Inflammatory macrophage treated with lipopolysaccharide for 4 hours (primary cell): ENCODE measurements around the gene NOS1AP.
"Not testable (repeated sequence)": the region's sequence is repeated elsewhere in the genome, so short reads cannot be mapped to it uniquely, and the experiment has no call there.

Experiments used
- DNase-seq: peaks from one replicate; pipeline ENCODE4 v3.0.0-alpha.2; 2020

Gene NOS1AP

GRCh38 chr1:162197041-162197531 lies 127.6 kb downstream of the NOS1AP start:
- no peak for DNase-seq

- no peak for DNase-seq
These were observed 128.3 kb downstream of the NOS1AP start for GRCh38 chr1:162197615-162198421.

DNA sequence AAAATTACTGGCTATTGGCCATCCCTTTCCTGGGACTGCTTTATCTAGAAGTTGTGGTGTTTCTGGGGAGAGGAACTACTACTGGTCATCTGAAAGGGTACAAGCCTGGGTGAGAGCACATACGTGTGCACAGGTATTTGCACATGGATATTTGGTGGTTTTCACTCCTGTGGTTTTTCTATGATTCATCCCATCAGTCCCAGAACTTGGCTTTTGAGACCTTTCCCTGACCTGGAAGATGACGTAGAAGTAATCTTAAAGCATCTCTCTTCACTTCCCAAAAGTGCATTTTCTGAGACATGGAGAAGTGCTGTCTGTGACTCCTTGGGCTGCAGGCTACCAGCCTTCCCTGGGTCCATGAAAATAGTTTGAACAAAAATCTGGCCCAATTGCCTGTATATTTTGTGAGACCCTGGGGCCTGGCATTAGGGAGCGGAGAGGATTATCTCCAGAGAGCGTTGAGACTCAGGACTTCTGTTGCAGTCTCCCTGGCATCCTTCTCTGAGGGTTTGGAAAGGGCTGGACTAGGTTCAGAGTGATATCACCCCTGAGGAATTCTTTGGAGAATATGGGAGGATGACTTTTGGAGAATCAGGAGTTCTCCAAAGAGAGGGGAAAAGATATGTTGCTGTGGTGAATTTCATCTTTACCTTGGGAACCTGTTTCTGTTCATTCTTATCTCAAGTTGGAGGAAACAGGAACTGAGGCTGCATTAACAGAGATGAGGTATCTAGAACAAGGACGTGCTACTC lies 130.8 kb downstream of the NOS1AP start:
- no peak for DNase-seq

GRCh38 chr1:162201062-162201461 lies 131.6 kb downstream of the NOS1AP start:
- not testable (repeated sequence) for DNase-seq

DNA sequence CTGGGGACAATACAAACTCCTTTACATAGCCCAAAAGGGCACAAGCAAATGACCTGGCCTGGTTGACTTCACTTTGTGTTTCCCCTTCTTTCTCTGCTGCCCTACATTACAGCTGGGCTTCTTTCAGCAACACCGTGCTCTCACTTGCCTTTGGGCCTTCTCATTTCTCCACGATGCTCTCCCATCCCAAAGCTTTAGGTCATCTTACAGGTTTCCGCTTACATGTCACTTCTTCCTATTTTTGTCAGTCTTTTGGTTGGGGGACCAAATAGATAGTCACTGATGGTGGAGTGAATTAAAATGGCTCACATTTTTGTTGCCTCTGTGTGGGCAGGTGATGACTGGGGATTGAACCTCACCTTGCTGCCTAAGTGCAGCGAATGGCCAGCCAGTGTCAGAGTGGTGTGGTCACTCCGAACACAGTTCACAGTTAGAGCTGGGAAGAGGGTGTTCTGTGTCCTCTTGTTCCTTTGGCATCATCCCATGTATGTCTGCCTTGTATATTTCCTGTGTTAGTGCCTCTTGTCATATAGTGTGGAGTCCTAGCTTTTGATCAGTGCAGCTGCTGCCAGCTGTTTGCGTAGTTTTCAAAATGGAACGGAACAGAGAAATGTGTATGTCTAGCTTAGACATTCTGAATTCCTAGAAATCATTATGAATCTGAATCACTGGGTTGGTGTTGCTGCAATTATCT lies 134.8 kb downstream of the NOS1AP start:
- no peak for DNase-seq

GRCh38 chr1:162204823-162205155 lies 135.3 kb downstream of the NOS1AP start:
- DNase-seq = peak; percentile 6

GRCh38 chr1:162206300-162206699 lies 136.8 kb downstream of the NOS1AP start:
- DNase-seq = no peak

DNA sequence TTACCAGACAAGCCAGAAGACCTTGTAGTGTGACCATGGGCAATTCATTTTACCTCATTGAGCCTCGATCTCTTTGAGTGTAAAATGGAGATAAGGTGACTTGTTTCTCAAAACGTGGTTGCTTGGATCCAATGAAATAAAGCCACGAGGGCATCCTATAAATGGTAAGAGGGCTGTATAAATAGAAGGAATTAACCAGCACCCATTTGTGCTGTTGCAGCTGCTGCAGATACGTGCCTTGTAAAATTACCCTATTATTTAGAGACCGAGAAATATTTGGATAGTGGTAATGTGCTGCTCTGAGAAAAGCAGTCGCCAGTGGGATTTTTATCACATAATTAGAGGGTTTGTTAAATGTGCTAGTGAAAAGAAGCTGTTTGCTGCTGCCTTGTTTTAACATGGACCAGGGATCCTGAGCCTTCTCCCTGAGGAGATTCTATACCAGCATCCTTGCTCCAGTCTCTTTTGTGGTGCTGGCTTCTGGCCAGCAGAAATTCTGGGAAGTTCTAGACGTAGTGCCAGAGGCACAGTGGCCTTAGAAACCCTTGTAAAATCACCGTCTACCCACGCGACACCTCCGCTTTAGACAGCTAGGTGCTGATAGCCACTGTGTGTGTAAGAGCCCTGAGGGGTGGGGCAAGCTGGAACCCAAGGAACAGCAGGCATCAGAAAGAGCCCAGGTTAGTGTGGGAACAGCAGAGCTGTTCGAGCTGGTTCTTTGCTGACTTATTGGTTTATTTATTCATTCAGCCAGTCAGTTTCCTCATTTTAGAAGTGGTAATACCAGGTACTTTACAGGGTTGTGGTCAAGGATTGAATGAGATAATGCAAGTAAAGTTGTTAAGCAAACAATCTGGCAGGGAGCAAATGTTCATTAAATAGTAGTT lies 137.5 kb downstream of the NOS1AP start:
- no peak for DNase-seq

DNA sequence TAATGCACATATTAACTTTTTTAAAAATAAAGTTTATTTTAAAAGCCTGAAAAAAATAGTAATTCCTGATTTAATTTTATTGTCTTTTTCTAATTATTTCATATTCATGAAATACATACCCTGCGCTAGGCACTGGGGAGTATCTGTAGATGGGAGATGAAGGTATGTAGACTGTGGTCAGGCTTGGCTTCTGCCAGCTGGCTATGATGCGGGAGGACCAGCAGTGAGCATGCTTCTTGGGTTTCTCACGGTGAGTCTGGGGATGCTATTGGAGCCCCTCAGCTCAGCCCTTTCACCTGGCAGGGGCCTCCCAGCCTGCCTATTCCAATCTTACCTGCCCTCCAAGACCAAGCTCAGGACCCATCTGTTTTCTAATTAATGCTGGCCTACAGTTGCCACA lies 138.4 kb downstream of the NOS1AP start:
- DNase-seq = no peak

DNA sequence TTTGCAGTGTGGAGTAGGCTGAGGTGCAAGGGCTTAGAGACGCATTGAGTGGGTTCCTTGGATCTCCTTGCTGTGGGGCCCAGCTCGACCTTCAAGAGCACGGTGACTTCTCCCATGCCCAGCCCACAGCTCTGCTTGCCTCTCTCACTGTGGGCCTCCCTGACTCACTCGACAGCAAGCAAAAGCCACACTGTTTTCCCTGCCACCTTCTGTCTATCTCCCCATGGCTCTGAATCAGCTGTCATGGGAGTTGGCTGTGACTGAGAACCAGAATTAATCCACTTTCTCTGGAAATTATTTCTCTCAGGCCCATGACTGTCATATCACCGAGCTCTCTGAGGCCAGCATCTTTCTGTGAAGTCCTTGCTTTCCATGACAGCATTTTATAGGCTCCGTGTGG lies 140.7 kb downstream of the NOS1AP start:
- no peak for DNase-seq

GRCh38 chr1:162212713-162213112 lies 143.2 kb downstream of the NOS1AP start:
- DNase-seq = no peak

- no peak for DNase-seq
These were observed 143.9 kb downstream of the NOS1AP start for GRCh38 chr1:162213281-162213912.

DNA sequence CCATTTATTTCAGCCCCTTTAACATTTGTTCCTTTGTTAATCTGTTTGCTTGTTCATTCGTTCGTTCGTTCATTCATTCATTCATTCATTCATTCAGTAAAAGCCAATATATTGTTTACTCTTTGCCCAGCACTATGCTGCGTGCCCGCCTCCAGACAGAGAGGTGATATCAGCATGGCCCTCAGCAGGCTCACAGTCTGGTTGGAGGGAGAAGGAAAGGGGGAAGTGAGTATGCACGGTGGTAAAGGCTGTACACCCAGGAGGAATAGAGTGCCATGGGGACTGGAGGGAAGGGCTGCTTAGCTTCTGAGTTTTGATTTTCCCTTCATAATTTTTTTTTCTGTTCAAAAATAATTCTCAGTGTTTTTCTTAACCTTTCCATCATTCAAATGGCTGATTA lies 144.7 kb downstream of the NOS1AP start:
- DNase-seq = no peak

GRCh38 chr1:162215902-162216301 lies 146.4 kb downstream of the NOS1AP start:
- no peak for DNase-seq

GRCh38 chr1:162216604-162217003 lies 147.1 kb downstream of the NOS1AP start:
- DNase-seq = no peak

GRCh38 chr1:162217706-162218105 lies 148.2 kb downstream of the NOS1AP start:
- no peak for DNase-seq

DNA sequence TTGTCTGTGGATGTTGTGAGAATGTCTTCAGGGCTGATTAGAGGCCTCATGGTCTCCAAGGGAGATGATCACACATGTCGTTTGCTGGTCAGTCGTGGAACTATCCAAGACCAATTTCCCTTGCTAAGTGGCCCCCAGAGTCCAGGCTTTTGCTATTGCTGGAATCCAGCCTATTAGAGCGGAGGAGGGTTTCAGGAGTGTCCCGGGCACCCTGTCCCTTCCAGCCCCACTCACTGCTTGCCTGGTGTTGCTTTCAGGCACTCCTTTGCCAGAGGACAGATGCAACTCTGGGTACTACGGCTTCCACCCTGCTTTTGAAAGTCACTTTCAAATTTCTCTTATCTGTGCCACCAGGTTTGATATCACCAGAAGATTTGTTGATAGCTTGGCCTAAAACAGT lies 149.1 kb downstream of the NOS1AP start:
- DNase-seq = no peak

- DNase-seq = no peak
These were observed 149.5 kb downstream of the NOS1AP start for GRCh38 chr1:162218975-162219374.

- DNase-seq = no peak
These were observed 150.0 kb downstream of the NOS1AP start for GRCh38 chr1:162219461-162219860.

GRCh38 chr1:162220009-162220539 lies 150.6 kb downstream of the NOS1AP start:
- no peak for DNase-seq

DNA sequence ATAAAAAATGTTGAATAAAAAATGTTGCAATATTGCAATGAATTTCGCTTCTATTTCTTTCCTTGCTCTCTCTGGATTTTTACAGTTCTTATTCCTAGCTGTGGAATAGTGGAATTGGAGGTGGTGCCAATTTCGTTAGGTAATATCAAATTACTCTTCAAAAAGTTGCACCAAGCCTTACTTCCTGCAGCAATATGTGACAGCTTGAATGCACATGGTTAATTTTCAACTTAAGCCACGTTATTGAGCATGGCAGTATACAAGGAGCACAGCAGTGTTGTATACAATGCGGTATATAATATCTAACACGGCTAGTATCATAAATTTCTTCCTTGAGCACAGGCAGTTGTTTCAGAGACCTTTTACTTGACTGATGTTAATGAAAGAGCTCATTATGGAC lies 152.5 kb downstream of the NOS1AP start:
- no peak for DNase-seq

DNA sequence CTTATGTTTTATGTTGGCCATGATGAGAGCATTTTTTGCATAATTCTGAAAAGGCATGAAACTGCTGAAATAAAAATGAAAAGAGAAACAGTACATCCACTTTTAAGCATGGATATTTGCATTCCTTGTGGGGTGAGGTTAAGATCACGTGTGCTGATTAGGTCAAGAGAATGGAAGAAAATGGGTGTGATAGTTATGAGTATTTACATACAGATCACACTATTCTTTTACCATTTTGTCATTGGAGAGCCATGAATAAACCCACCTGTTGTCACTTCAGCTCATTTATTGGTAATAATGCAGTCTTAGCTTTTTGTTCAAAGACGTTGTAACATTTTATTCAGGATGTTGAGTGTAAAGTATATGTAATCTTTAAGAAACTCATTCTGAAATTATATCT lies 153.2 kb downstream of the NOS1AP start:
- DNase-seq = no peak
